ENCODE data around the gene SNHG17.
A peak's percentile ranks its signal among the peaks of the same experiment; 100 is the strongest.
"Not testable (repeated sequence)": the region's sequence is repeated elsewhere in the genome, so short reads cannot be mapped to it uniquely, and the experiment has no call there.

SNHG17 gene

DNA sequence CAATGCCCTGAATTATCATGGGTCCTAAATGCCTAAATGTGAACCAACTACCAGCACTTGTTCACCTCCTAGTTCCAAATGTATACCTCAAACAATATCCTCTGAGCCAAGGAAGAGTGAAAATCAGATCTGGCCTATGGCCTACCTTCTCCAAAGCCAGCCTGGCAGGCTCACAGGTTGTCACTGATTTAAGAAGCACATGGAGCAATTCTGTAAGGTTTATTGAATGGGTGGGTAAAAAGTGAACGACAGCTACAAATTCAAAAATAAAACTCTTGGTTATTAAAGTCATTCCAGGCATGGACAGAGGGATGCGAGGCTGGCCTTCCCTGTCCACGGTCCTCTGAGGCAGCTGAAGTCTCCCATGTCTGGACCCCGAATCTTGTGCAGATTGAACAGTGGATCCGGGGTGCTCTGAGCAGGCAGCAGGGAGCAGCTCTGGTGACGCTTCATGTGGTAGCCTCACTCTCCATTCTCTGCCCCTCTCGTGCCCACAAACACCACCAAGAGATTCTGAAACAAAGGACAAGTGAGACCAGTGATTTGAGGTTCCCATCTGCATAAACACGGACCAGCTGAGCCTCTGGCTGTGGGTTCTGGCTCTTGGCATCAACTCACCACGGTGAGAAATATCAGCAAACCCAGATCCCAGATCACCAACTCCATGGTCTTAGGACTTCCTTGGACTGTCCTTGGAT is 14.6 kb downstream of the SNHG17 start:
- no peak for DNase-seq (ENCODE audit: low spot score)

DNA sequence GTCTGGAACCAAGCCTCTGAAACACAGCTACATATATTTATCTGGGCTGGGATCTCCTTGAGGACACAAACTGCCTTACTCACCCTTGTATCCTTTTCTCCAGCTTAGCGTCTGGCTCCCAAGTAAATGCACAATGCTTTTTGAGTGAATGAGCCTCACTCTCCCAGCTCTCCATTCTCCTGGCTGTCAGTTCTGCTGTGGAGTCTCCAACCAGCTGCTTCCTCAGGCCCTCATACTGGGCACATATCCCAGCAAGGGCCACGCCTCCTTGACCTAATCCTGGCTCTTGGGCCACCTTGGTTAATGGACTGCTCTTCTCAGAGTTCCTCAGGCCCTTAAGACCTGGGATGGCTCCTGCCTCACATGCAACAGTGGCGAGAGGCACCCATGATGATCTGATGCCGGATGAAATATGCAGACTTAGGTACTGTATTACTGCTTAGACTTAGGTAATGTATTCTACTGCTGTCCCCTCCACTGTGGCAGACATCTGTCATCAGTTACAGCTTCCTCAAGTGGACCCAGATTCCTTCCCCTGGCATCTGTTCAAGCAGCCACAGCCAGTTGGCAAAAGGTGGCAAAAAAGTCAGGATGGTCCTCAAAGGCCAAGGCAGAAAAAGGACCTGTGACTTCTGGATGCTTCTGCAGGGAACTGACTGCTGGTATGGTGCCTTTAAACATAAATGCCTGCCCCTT is 16.5 kb downstream of the SNHG17 start:
- peak; percentile 65 for DNase-seq (ENCODE audit: low spot score)

DNA sequence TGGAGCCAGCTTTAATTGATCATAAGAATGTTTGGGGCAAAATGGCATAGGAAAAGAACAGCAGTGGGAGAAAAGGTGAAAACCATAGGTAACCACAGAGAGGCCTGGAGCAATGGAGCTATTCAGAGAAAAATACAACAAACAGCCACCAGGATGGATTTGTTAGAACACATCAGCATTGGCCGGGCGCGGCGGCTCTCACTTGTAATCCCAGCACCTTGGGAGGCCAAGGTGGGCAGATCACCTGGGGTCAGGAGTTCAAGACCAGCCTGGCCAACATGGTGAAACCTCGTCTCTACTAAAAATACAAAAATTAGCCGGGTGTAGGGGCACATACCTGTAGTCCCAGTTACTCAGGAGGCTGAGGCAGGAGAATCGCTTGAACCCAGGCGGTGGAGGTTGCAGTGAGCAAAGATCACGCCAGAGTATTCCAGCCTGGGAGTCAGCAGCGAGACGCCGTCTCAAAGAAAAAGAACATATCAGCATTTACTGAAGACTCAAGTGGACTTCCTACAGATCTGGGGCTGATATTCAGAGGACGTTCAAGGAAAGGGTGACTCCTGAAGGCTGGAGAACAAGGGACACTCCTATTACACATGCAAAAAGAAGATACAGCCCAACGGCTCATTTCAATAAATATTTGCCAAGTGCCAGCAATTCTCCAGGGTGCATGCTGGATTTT is 20.2 kb downstream of the SNHG17 start:
- DNase-seq (ENCODE audit: low spot score): no peak

DNA sequence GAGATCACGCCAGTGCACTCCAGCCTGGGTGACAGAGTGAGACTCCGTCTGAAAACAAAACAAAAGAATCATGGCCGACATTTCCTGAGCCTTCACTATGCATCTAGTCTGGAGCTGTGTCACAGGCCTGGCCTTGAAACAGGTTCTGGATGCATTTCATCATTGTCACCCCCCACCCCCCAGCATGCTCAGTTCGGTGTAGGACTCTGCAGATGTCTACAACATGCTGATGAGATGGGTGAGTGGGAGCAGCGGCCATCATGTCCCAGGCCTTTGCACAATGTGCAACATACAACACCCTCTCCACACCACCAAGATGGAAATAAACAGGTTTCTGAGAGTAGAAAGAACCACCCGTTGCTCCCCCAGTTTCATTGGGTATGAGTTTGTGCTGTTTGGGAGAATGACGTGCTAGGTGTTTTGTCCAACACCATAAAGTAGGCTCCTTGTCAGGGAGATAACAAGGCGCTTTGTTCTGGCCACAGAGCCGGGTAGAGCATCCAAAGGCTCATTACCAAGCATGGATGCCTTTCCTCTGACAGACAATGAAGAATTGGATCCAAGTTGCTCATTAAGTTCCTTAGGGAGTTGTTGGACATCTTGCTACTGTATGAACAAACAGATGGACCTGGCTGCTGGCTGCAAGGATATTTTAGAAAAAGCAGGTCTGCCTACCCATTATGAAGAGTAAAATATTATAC is 22.1 kb downstream of the SNHG17 start:
- no peak for DNase-seq (ENCODE audit: low spot score)

DNA sequence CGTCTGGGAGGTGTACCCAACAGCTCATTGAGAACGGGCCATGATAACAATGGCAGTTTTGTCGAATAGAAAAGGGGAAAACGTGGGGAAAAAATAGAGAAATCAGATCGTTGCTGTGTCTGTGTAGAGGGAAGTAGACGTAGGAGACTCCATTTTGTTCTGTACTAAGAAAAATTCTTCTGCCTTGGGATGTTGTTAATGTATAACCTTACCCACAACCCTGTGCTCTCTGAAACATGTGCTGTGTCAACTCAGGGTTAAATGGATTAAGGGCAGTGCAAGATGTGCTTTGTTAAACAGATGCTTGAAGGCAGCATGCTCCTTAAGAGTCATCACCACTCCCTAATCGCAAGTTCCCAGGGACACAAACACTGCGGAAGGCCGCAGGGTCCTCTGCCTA is 27.3 kb downstream of the SNHG17 start:
- DNase-seq (ENCODE audit: low spot score): not testable (repeated sequence)

DNA sequence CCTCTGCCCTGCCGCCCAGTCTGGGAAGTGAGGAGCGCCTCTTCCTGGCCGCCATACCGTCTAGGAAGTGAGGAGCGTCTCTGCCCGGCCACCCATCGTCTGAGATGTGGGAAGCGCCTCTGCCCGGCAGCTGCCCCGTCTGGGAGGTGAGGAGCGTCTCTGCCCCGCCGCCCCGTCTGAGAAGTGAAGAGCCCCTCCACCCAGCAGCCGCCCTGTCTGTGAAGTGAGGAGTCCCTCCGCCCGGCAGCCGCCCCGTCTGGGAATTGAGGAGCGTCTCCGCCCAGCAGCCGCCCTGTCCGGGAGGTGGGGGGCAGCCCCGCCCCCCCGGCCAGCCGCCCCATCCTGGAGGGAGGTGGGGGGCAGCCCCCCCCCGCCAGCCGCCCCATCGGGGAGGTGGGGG is 27.8 kb downstream of the SNHG17 start:
- DNase-seq (ENCODE audit: low spot score): no peak

DNA sequence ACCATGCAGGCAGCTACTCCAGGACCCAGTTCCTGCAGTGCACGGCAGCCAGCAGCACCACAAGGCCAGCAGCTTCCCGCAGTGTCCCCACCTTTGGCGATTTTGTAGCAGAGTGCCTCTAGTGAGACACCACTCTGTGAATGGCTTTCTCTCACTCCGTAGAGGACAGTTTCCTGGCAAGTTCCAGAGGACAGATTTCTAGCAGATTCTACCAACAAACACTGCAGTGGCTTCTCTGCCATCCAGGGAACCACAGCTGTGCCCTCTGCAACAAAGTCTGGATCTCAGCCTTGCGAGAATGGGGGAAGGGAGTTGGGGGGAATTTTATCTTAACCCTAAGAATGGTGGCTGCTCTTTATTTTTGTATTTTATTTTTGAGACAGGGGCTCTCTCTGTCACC is 28.7 kb downstream of the SNHG17 start:
- no peak for DNase-seq (ENCODE audit: low spot score)

DNA sequence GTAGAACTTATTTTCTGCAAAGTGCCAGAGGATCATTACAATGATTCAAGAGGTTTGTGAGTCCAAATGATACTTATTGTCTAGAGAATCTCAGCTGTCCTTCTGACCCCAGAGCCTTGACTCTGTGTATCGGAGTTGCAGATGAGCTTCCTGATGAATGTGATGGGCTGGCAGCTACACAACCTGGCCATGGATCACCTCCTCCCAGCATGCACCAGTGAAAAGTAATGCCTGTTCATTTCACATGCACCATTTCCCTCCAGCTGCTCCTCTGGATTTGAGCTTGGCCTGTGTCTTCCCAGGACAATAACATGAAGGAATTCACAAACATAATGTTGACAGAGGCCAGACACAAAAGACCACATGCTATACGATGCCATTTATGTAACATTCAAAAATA is 30.0 kb downstream of the SNHG17 start:
- DNase-seq (ENCODE audit: low spot score): no peak

DNA sequence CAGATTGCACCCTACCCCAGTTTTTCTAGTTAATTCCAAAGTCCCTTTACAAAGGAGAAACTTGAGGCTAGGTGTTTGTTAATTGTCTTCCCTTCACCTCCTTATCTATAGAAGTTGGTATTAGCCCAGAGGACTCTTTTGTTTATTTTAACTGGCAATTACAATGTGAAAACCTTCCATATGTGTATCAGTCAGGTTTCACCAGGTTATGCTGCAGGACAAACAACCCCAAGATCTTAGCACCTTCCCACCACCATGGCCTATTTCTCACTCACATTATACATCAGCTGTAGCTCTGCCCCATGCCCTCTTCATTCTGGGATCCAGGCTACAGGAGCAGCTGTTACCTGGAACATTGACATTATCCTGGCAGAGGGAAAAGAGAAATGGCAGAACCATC is 31.1 kb downstream of the SNHG17 start:
- no peak for DNase-seq (ENCODE audit: low spot score)

DNA sequence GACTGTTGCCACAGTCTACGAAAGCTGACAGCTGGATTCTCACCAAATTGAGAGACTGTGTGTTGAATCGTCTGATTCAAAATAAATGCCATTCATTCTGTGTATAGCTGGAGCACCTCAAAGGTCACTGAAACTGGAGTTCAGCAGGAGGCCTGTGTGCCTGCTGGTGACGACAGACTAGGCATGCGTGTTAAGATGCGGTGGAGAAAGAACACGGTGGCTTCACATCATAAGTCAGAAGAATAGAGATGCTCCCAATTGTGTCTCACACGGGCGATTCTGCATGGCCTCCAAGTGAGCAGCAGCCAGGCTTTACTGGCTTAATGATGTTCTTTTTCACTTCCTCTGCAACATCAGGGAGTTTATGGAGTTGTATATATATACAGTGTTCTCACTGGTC is 32.3 kb downstream of the SNHG17 start:
- no peak for DNase-seq (ENCODE audit: low spot score)

DNA sequence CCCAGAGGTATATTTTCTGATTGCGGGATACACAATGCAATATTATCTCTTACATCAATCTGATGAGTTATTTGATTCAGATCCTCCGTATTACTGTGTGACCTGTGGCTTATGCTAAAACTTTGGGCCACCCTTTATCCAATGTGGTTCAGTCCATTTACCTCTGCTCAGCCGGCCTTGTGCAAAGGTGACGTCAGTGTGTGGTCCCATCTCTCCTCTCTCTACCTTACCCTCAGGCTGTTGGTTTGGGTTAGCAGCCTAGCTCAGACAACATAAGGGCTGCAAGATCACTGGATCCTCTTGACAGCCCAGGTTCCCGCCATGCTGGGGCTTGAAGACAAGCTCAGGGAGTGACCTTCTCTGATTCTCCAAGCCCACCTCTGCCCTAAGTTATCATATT is 33.0 kb downstream of the SNHG17 start:
- no peak for DNase-seq (ENCODE audit: low spot score)

DNA sequence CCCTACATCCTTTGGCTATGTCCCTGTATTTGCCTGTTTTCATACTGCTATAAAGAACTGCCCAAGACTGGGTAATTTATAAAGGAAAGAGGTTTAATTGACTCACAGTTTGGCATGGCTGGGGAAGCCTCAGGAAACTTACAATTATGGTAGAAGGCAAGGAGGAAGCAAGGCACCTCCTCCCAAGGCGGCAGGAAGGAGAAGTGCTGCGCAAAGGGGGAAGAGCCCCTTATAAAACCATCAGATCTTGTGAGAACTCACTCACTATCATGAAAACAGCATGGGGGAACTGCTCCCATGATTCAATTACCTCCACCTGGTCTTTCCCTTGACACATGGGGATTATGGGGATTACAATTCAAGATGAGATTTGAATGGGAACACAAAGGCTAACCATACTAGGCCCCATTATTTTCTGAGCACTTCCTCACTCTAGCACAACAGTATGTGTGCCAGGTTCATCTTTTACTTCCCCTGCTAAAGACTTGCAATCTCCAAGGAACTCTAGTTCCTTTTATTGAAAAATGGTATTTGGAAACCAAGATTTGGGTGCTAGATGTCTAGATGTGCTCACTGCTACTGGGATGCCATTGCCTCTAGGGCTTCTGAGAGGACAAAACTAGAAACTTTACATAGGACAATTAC is 39.3 kb downstream of the SNHG17 start:
- DNase-seq (ENCODE audit: low spot score): not testable (repeated sequence)

DNA sequence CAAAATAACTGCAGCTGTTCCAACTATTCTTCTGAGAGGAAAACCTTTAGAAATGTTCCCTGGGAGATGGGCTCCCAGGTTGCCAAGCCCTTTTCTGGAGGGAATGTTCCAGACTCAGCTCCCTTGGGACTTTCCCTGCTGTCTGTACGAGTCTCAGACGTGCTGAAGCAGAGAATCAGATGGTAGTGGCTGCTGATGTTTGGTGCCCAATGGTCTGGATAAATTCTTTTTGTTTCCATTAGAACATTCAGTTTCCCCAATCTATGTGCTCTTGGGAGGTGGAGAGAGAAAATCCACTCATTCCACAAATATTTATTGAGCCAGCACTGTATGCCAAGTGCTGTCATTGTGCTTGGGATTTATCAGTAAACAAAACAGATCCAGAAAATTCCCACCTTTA is 40.0 kb downstream of the SNHG17 start:
- no peak for DNase-seq (ENCODE audit: low spot score)

DNA sequence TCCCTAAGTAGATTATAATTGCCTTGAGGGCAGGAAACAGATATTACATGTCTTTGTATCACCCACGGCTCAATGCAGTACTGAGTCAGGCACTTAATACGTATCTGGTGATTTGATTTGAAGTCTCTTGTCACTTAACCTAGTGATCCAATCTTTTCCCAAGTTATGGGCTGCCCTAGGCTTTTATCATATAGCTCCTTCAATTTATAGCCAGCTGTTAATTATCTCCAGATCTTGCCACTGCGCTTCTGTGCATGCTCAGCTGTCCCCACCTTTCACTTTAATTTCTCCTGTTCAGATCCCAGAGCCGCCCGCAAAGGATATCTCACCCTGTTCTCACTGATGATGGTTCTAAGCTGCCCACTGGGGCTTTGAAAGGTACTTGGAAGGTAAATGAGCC is 41.9 kb downstream of the SNHG17 start:
- no peak for DNase-seq (ENCODE audit: low spot score)

DNA sequence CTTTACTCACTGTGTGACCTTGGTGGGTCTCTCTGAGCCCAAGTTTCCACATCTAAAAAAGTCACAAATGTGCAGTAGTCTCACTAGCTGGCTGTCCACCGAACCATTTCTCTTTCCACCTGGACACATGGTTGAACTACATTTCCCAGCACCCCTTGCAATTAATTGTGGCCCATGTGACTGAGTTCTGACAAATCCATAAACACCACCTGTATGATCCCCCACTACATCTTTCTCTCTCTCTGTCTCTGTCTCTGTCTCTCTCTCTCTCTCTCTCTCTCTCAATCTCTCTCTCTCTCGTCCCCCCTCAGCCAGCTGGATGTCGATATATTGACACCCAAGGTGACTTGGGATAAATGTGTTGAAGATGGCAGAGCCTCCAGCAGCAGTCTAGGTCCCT is 42.8 kb downstream of the SNHG17 start:
- no peak for DNase-seq (ENCODE audit: low spot score)

DNA sequence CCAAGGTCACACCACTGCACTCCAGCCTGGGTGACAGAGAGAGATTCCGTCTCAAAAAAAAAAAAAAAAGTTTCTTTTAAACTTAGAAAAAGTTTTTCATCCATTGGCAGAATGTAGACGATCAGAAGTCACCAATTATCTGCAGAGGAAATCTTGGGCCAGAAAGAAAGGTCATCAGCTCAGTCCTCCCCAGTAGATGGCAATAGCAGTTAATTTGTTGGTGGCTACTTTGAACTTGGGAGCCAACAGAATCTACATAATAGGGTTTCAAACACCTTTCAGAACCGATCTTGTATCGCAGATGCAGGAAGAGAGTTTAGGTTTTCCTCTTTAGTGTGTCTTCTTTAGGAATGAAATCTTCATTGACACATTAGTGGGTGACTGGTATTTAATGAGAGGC is 47.2 kb downstream of the SNHG17 start:
- DNase-seq (ENCODE audit: low spot score): peak; percentile 44

DNA sequence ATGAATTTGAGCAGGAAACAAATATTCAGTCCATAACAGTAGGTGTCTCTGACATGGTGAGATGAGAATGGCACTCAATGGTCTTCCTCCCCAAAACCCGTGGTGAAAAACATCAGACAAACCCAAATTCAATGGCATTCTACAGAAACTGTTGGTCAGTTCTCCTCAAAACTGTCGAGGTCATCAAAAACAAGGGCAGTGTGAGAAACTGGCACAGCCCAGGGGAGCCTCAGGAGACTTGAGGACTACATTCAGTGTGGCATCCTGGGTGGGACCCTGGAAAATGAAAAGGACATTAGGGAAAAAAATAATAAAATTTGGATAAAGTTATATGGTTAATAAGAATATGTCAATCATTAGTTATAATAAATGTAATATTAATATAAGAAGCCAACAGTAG is 48.3 kb downstream of the SNHG17 start:
- no peak for DNase-seq (ENCODE audit: low spot score)

DNA sequence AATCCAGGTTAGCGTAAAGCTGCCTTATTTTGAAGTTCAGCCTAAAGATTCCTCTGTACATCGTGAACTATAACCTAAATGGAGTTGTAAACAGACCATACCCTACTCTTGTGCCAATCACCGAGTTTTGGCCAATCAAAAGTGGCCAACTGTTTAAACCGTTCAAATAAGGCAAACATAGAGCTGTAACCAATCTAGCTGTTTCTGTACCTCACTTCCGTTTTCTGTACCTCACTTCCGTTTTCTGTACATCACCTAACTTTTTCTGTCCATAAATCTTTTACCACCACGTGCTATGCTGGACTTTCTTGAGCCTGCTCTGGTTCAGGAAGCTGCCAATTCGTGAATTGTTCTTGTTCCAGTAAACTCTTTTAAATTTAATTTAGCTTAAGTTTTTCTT is 49.1 kb downstream of the SNHG17 start:
- no peak for DNase-seq (ENCODE audit: low spot score)

DNA sequence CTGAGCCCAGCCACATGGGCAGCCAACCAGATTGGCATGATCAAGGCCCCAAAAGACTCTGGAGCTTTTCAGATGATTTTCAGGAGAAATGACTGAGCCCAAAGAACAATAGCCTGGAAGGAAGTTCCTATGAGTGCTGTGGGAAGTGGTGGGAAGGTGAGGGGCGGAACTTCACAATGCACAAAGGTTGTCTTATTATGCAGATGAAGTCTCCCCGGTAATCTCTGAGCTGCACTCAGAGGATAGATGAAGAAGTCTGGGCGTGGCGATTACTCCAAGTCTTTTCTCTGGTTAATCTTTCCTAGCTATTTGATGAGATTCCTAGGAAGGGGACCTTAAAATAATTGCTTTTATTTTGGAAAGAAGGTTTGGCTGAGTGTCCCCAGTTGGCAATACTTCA is 52.0 kb downstream of the SNHG17 start:
- DNase-seq (ENCODE audit: low spot score): no peak

DNA sequence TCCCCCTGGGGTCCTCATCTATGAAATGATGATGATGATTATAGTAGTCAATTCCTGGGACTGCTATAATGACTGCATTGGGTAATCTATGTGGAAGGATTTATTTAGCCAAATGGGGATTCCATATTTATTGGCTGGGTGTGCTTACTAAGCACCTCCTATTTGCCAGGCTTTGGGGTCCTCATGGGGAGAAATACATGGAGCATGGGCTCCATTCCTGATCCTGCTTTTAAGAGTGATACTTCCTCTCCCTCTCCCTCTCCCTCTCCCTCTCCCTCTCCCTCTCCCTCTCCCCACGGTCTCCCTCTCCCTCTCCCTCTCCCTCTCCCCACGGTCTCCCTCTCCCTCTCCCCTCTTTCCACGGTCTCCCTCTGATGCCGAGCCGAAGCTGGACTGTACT is 57.3 kb downstream of the SNHG17 start:
- DNase-seq (ENCODE audit: low spot score): not testable (repeated sequence)

DNA sequence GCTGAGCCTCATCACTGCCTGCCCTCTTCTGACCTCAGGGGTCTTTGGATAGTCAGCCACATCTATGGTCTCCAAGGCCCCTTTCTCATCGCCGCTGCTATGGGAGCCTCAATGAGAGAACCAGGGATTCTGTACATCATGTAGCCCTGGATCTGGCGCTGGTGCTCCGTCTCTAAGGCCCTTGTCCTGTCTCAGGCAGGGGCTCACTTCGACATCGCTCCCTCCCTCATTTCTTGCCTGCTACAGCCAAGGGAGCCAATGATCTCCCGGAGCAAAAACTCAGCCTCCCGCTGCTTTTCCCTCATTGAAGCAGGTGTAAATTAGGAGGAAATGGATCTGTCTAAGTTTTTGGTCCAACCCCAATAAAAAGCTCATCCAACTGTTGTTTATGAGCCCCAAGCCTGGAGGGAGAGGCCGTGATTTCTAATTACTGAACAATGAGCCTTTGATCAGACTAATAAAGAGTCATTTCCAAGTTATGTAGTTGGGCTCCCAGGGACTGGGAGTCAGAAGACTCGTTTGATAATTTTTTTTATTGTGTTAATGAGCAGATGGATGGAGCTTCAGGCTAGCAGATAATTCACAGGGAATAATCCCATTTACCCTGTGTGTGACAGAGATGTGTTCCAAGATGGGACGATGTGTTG is 58.0 kb downstream of the SNHG17 start:
- DNase-seq (ENCODE audit: low spot score): no peak

DNA sequence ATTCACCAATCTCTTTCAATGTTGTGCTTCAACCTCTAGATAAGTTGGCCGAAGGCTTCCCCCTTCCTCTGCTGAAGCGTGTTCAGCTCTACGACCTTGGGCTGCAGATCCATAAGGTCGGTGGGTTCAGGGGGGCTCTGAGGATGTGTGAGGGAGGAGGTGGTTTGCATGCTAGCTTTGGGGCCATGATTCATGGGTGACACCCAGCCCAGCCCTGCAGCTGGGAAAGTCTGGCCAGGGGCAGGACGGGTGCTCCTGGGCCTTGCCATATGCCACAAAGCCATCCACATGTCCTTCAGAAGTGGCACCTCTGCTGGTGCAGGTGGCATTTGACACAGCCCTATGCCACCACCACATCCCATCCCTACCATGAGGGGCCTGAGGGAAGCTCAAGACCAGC is 61.2 kb downstream of the SNHG17 start:
- DNase-seq (ENCODE audit: low spot score): no peak
